GM19455 (cell line): Measurements from ENCODE around the gene ZSWIM6.
"Not testable (repeated sequence)": the region's sequence is repeated elsewhere in the genome, so short reads cannot be mapped to it uniquely, and the experiment has no call there.

Experiments used
- ATAC-seq: cut with Tn5 transposase; IDR thresholded peaks from one replicate; pipeline ENCODE4 v1.9.1; 2021; ENCODE audit not compliant: unreplicated experiment

ZSWIM6 gene

GRCh38 chr5:61405511-61406295 lies 73.6 kb downstream of the ZSWIM6 start:
- no peak for ATAC-seq

GRCh38 chr5:61406497-61406896 lies 74.4 kb downstream of the ZSWIM6 start:
- ATAC-seq, result not testable (repeated sequence)

GRCh38 chr5:61407706-61408270 lies 75.7 kb downstream of the ZSWIM6 start:
- no peak for ATAC-seq

GRCh38 chr5:61408476-61409168 lies 76.6 kb downstream of the ZSWIM6 start:
- ATAC-seq, result peak; percentile 99

- no peak for ATAC-seq
These were observed 77.5 kb downstream of the ZSWIM6 start for GRCh38 chr5:61409568-61409967.

- no peak for ATAC-seq
These were observed 78.8 kb downstream of the ZSWIM6 start for GRCh38 chr5:61410811-61411210.

- no peak for ATAC-seq
These were observed 80.3 kb downstream of the ZSWIM6 start for GRCh38 chr5:61412361-61412760.

- not testable (repeated sequence) for ATAC-seq
These were observed 81.1 kb downstream of the ZSWIM6 start for GRCh38 chr5:61413205-61413604.

GRCh38 chr5:61414806-61415205 lies 82.7 kb downstream of the ZSWIM6 start:
- ATAC-seq, result no peak

GRCh38 chr5:61416010-61416409 lies 84.0 kb downstream of the ZSWIM6 start:
- ATAC-seq, result no peak

GRCh38 chr5:61416420-61416819 lies 84.4 kb downstream of the ZSWIM6 start:
- ATAC-seq, result no peak

GRCh38 chr5:61417340-61417739 lies 85.3 kb downstream of the ZSWIM6 start:
- no peak for ATAC-seq

GRCh38 chr5:61417851-61418250 lies 85.8 kb downstream of the ZSWIM6 start:
- ATAC-seq, result no peak

GRCh38 chr5:61419106-61419505 lies 87.0 kb downstream of the ZSWIM6 start:
- ATAC-seq, result no peak

GRCh38 chr5:61420016-61420415 lies 88.0 kb downstream of the ZSWIM6 start:
- no peak for ATAC-seq

- ATAC-seq, result not testable (repeated sequence)
These were observed 89.2 kb downstream of the ZSWIM6 start for GRCh38 chr5:61421262-61421661.

- no peak for ATAC-seq
These were observed 91.6 kb downstream of the ZSWIM6 start for GRCh38 chr5:61423487-61424145.

- ATAC-seq, result no peak
These were observed 93.9 kb downstream of the ZSWIM6 start for GRCh38 chr5:61425918-61426317.

GRCh38 chr5:61429906-61430305 lies 97.8 kb downstream of the ZSWIM6 start:
- no peak for ATAC-seq

GRCh38 chr5:61431923-61432620 lies 100.0 kb downstream of the ZSWIM6 start:
- ATAC-seq, result no peak

- ATAC-seq, result no peak
These were observed 103.3 kb downstream of the ZSWIM6 start for GRCh38 chr5:61435368-61435767.
